ENCODE measurements around the gene RAPGEF6. TPM values are rescaled to one million over a fixed set of nuclear protein-coding genes. Genes with fewer than 3 reads are reported as not detected.

The RAPGEF6 gene
- total RNA-seq, 2 donors from 2014 or later: 15.5 to 43.0 TPM

Small RNA genes within 50 kb of the gene (small RNA-seq; reads per million reads assigned to genes)
- gene RF02271: 0 reads per million in 2 donors

Other genes starting within 250 kb of the RAPGEF6 start
- 10 to 100 TPM; 44.1 to 49.5 TPM for gene FNIP1, start 161.8 kb upstream of the RAPGEF6 start, total RNA-seq